Prostate gland (tissue), 2 donors: ENCODE data around the gene C4orf50. TPM values are rescaled to one million over a fixed set of nuclear protein-coding genes. Genes with fewer than 3 reads are reported as not detected.

ENCODE experiments used
- DNase-seq: peaks from one replicate; pipeline ENCODE4 v3.0.0-alpha.2; 2019; ENCODE audit warnings: low spot score
- H3K27ac ChIP-seq, 2 donors: fragments of 200-600 bp; sonication (generic); 2 replicates each; pipeline ENCODE4 v1.5.1; 2017 to 2019
- H3K27me3 ChIP-seq: fragments of 200-600 bp; sonication (generic); replicated peaks from 2 replicates; pipeline ENCODE4 v1.5.1; 2019; ENCODE audit not compliant: insufficient read depth
- H3K36me3 ChIP-seq, 2 donors: fragments of 200-600 bp; sonication (generic); 1 replicate in 1 of 2; 2 replicates in 1 of 2; pipeline versions ENCODE4 v1.5.1 to v1.8.1; 2017 to 2019
- H3K4me1 ChIP-seq: fragments of 200-600 bp; sonication (generic); replicated peaks from 2 replicates; pipeline ENCODE4 v1.5.1; 2019
- H3K4me3 ChIP-seq, 2 donors: fragments of 200-600 bp; sonication (generic); 2 replicates each; pipeline ENCODE4 v1.5.1; 2017 to 2019
- H3K9me3 ChIP-seq: fragments of 200-600 bp; sonication (generic); 2 replicates; pipeline ENCODE4 v1.5.1; 2017
- POLR2A ChIP-seq: fragments of 450-650 bp; IDR thresholded peaks from one replicate; pipeline ENCODE4 v1.6.1; 2016; ENCODE audit warnings: antibody characterized with exemption, mild to moderate bottlenecking
- POLR2AphosphoS5 ChIP-seq: sonication (generic); formaldehyde crosslinking; IDR thresholded peaks from one replicate; pipeline ENCODE4 v1.6.1; 2017; ENCODE audit warnings: antibody characterized with exemption
- WGBS: methylation state at CpG from one replicate; pipeline ENCODE4 v1.1.5; 2018; 5-methylcytosine and 5-hydroxymethylcytosine counted together
- intact Hi-C: fragments of 100-400 bp; cut with DNase I; formaldehyde crosslinking; loops from one replicate; pipeline ENCODE4 v1.14.2; 2022
- total RNA-seq, 2 donors: library from RNA; depleted of rRNA; stranded (reverse); fragments of >200 nt; gene quantifications; one replicate each; pipeline ENCODE4 v1.1.0, GENCODE V29; 2016
- TF ChIP-seq, protein P1 (sequence below), 4 experiments: fragments of 200-600 bp in 2 of 4; fragments of 450-650 bp in 2 of 4; sonication (generic) in 2 of 4; IDR thresholded peaks; 1 replicate in 3 of 4; 2 replicates in 1 of 4; pipeline ENCODE4 v1.5.1; 2016 to 2019; ENCODE audit warnings: antibody characterized with exemption in 4 of 4, mild to moderate bottlenecking in 2 of 4, moderate library complexity in 2 of 4

The C4orf50 gene
- total RNA-seq, 2 donors from 2014 or later, result 0.87 to 2.8 TPM

GRCh38 chr4:6002926-6003325, 15.3 kb downstream of the C4orf50 start:
- WGBS, result 97% methylated on average over 3 of the region's 3 CpGs
- H3K27ac ChIP-seq, result no peak overlapping the region
- no peak for DNase-seq

GRCh38 chr4:6002492-6002833, 15.8 kb downstream of the C4orf50 start:
- Histone ChIP-seq H3K27me3 (no peaks in the 10 kb centered on the region), H3K27ac (no peak overlapping the region), H3K9me3 (no peaks in the 10 kb centered on the region), H3K4me3 (no peak overlapping the region), H3K36me3 (no peaks in the 10 kb centered on the region), H3K4me1 (no peaks in the 10 kb centered on the region)
- no peak for TF ChIP-seq POLR2A
- no peak for TF ChIP-seq POLR2AphosphoS5
- TF ChIP-seq, protein P1, sequence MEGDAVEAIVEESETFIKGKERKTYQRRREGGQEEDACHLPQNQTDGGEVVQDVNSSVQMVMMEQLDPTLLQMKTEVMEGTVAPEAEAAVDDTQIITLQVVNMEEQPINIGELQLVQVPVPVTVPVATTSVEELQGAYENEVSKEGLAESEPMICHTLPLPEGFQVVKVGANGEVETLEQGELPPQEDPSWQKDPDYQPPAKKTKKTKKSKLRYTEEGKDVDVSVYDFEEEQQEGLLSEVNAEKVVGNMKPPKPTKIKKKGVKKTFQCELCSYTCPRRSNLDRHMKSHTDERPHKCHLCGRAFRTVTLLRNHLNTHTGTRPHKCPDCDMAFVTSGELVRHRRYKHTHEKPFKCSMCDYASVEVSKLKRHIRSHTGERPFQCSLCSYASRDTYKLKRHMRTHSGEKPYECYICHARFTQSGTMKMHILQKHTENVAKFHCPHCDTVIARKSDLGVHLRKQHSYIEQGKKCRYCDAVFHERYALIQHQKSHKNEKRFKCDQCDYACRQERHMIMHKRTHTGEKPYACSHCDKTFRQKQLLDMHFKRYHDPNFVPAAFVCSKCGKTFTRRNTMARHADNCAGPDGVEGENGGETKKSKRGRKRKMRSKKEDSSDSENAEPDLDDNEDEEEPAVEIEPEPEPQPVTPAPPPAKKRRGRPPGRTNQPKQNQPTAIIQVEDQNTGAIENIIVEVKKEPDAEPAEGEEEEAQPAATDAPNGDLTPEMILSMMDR (IDR thresholded peaks at IDR 0.05), result no peak
- intact Hi-C loops, result no loop called here
- 79% methylated on average over 5 of the region's 5 CpGs for WGBS
- DNase-seq, result no peak

More at GRCh38 chr4:6002926-6003325, 15.3 kb downstream of the C4orf50 start:
- Histone ChIP-seq H3K36me3 (no peaks in the 10 kb centered on the region), H3K4me1 (no peaks in the 10 kb centered on the region), H3K4me3 (no peak overlapping the region), H3K27me3 (no peaks in the 10 kb centered on the region), H3K9me3 (no peaks in the 10 kb centered on the region)
- TF ChIP-seq POLR2AphosphoS5 (no peak), POLR2A (no peak)
- TF ChIP-seq, protein P1 (IDR thresholded peaks at IDR 0.05), result no peak
- intact Hi-C loops, result no loop called here

- 51% methylated on average over 6 of the region's 6 CpGs for WGBS
- TF ChIP-seq POLR2AphosphoS5 (no peak), POLR2A (no peak)
- TF ChIP-seq, protein P1 (IDR thresholded peaks at IDR 0.05), result no peak
- intact Hi-C loops, result no loop called here
- no peaks in the 10 kb centered on the region for H3K27me3 ChIP-seq
- no peaks in the 10 kb centered on the region for H3K9me3 ChIP-seq
- H3K4me3 ChIP-seq, result no peak overlapping the region
- H3K36me3 ChIP-seq, result no peaks in the 10 kb centered on the region
- no peaks in the 10 kb centered on the region for H3K4me1 ChIP-seq
- H3K27ac ChIP-seq, result no peak overlapping the region
- no peak for DNase-seq
Measured at GRCh38 chr4:6001680-6002491, 16.3 kb downstream of the C4orf50 start.

GRCh38 chr4:5999830-6000365, 18.3 kb downstream of the C4orf50 start:
- Histone ChIP-seq H3K36me3 (no peaks in the 10 kb centered on the region), H3K27ac (no peak overlapping the region), H3K27me3 (no peaks in the 10 kb centered on the region), H3K9me3 (no peaks in the 10 kb centered on the region), H3K4me3 (no peak overlapping the region), H3K4me1 (no peaks in the 10 kb centered on the region)
- intact Hi-C loops, result loop anchor here (5.0 kb wide), 2 partner anchors 87 to 327 kb away; no protein-coding TSS in a partner anchor
- TF ChIP-seq POLR2AphosphoS5 (no peak), POLR2A (no peak)
- TF ChIP-seq, protein P1 (IDR thresholded peaks at IDR 0.05), result no peak
- WGBS, result 87% methylated on average over 9 of the region's 9 CpGs
- no peak for DNase-seq

- Histone ChIP-seq H3K27me3 (no peaks in the 10 kb centered on the region), H3K36me3 (no peaks in the 10 kb centered on the region), H3K27ac (no peak overlapping the region), H3K4me3 (no peak overlapping the region), H3K4me1 (no peaks in the 10 kb centered on the region), H3K9me3 (no peaks in the 10 kb centered on the region)
- DNase-seq, result no peak
- intact Hi-C loops, result loop anchor here (5.0 kb wide), 2 partner anchors 88 to 328 kb away; no protein-coding TSS in a partner anchor
- TF ChIP-seq, protein P1 (IDR thresholded peaks at IDR 0.05), result no peak
- no peak for TF ChIP-seq POLR2A
- TF ChIP-seq POLR2AphosphoS5, result no peak
- 74% methylated on average over 6 of the region's 6 CpGs for WGBS
Measured at GRCh38 chr4:5999356-5999755, 18.9 kb downstream of the C4orf50 start.
